Measurements from ENCODE around the gene SLC26A8.

DNA sequence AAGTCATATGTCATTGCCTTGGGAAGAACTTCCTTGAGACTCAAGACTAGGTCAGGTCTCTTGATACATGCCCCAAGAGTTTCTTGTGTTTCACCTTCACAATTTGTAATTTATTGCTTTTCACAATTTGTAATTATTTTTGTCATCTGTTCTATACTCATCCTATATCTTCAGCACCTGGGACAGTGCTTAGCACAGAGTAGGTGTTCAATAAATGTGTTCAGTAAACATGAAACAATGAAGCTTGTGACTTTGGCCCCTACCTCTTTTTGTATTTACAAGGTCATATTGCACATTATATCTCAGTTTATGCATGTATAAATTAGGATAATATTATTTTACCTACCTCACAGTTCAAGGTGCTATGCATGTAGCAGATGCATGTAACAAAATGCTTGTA, 82.1 kb downstream of the SLC26A8 start:
- TF ChIP-seq SUZ12 (IDR thresholded peaks at IDR 0.05; ENCODE audit: extremely low read depth, insufficient read depth, insufficient read length): no peak
- no peak for TF ChIP-seq ZNF274 (IDR thresholded peaks at IDR 0.05; ENCODE audit: low read depth, low read length)

All from NT2/D1 (cell line).